GM21447 (cell line): ENCODE data around the gene UCP3.

Experiments
- ATAC-seq: cut with Tn5 transposase; IDR thresholded peaks from one replicate; pipeline ENCODE4 v1.9.1; 2021; ENCODE audit not compliant: unreplicated experiment

UCP3 gene

GRCh38 chr11:73978576-73979086 is 30.3 kb downstream of the UCP3 start:
- no peak for ATAC-seq

- no peak for ATAC-seq
Observed at GRCh38 chr11:73977856-73978519, 30.9 kb downstream of the UCP3 start.

DNA sequence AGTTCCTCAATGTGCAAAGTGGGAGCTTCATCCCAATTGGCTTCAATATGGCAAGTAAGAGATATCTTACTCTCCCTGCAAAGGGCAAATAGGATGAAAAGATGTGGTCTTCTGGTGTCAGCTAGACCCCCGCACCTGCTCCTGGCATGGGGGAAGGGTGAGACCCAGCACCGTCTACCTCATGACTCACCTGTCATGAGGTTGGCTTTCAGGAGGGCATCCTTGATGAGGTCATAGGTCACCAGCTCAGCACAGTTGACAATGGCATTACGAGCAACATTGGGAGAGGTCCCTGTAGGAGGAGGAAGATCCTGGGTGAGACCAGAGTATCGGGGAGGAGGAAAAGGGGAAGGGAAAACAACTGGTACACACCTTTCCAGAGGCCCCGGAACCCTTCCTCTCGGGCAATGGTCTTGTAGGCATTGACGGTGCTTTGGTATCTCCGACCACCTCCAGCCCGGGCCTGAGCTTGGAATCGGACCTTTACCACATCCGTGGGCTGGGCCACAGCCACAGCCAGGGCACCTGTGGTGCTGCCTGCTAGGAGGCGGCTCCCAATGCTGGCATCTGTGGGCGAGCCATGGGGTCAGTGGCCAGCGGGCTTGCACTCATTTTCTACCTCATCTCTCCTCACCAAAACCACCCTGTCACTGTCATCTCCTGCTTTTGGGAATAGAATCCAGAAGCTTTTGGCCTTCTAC is 32.3 kb downstream of the UCP3 start:
- no peak for ATAC-seq

- ATAC-seq = no peak
Observed at GRCh38 chr11:73975479-73975757, 33.5 kb downstream of the UCP3 start.

- no peak for ATAC-seq
Observed at GRCh38 chr11:73974604-73975478, 34.0 kb downstream of the UCP3 start.

- no peak for ATAC-seq
Observed at GRCh38 chr11:73972620-73973449, 36.0 kb downstream of the UCP3 start.

- no peak for ATAC-seq
Observed at GRCh38 chr11:73972187-73972586, 36.7 kb downstream of the UCP3 start.

- ATAC-seq = no peak
Observed at GRCh38 chr11:73971175-73971719, 37.6 kb downstream of the UCP3 start.

GRCh38 chr11:73969991-73970800 is 38.7 kb downstream of the UCP3 start:
- ATAC-seq = no peak

GRCh38 chr11:73969091-73969490 is 39.8 kb downstream of the UCP3 start:
- ATAC-seq = no peak

DNA sequence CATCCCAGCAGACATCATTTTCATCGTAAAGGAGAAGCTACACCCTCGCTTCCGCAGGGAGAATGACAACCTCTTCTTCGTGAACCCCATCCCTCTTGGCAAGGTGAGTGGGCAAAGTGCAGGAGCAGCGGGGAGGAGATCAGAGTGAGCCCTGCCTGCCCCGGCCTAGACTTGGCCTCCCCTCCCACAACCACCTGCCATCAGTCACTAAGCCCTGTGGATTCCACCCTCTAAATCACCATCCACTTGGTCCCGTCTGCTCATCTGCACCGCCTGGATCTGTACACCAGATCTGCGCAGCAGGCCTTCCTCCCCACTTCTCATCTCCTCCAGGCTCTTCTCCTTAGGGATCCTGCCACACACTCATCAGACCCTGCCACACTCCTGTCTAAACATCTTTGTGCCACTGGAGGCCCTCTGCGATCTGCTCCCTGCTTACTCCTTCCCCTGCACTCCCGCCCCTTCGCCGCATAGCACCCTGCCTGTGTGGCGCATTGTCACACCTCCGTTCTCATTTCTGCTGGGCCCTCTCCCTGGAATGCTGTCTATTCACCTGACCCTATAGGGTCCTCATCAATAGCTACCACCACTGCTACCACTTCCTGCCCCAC is 40.4 kb downstream of the UCP3 start:
- no peak for ATAC-seq

GRCh38 chr11:73965764-73966121 is 43.1 kb downstream of the UCP3 start:
- no peak for ATAC-seq

GRCh38 chr11:73965076-73965763 is 43.7 kb downstream of the UCP3 start:
- no peak for ATAC-seq

DNA sequence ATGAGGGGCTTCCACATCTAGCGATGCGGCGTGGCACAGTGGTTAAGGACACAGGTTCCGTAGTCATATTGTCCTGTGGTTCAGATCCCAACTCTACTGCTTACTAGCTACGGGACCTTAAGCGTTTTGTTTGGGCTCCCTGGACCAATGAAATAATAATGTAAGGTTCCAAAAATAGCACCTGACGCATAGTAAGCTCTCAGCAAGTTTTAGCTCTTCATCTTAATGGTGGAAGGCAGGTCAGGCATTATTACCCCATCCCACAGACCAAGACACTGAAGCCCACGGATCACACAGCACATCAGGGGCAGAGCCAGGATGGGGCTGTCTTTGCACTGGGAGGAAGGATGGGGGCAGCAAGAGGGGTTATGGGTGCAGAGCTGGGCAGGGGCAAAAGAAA is 45.0 kb downstream of the UCP3 start:
- no peak for ATAC-seq

DNA sequence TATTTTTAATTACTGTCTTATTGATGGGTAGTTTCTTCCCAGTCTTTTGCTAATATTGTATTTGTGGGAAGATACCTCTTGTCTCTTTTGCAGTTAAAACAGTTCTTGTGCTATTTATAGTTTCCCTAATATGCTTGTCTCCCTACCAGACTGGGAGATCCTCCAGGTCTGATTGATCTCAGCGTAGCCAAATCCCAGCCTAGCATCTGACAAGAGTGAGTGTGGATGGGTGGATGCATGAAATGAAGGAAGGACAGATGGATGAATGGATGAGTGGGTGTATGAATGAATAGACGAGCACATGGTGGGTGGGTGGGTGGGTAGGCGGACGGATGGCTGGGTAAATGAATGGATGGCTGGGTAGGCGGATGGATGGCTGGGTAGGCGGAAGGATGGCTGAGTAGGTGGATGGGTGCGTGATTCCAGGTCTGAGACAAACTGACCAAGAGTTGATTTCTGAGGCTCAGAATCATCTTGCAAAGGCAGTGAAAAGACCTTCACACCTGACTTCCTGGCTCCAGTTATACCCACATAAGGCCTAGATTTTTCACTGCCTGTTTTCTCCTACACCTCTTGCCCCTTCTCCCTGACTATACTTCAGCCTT is 46.7 kb downstream of the UCP3 start:
- ATAC-seq = no peak

DNA sequence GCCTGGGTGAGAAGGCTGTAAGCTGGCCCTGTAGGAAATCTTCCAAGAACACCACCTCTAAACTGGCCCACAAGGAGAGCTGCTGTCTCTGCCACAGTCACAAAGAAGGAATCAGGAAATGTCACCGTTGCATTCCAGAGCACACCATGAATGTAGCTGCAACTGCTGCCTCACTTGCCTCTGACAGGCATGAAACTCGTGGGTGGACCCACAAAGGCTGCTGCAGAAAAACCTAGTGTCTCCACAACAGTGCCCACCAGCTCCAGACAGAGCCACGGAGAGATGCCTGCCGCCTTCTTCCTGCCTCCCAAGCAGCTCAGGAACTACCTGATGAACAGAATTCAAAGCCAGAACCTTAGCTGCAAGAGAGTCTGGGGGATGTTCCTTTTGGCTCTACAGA is 47.6 kb downstream of the UCP3 start:
- ATAC-seq = no peak

GRCh38 chr11:73958521-73959141 is 50.3 kb downstream of the UCP3 start:
- no peak for ATAC-seq
